Psoas muscle (tissue), 8 donors: ENCODE measurements around the gene ATP6V1G2. TPM values are rescaled to one million over a fixed set of nuclear protein-coding genes. Genes with fewer than 3 reads are reported as not detected.

Experiments
- ATAC-seq, 4 donors: fragments of 200-7000 bp; cut with Tn5 transposase; one replicate each; pipeline ENCODE4 v1.9.1; 2020; ENCODE audit warnings: moderate library complexity in 3 of 4, mild to moderate bottlenecking in 2 of 4
- DNase-seq, 2 donors: peaks; one replicate each; pipeline ENCODE4 v3.0.0-alpha.2; 2020
- H3K27ac ChIP-seq: fragments of 200-600 bp; one replicate; pipeline ENCODE4 v1.8.0; 2022
- H3K27me3 ChIP-seq, 3 donors: fragments of 200-600 bp in 1 of 3; one replicate each; pipeline versions ENCODE4 v1.6.1 to v1.8.0; 2013 to 2022; ENCODE audit warnings: low read length in 2 of 3, mild to moderate bottlenecking in 2 of 3, moderate library complexity in 1 of 3; ENCODE audit not compliant: insufficient read depth in 3 of 3
- H3K36me3 ChIP-seq, 2 donors: fragments of 200-600 bp in 1 of 2; one replicate each; pipeline versions ENCODE4 v1.6.1 to v1.8.0; 2013 to 2022; ENCODE audit warnings: low read depth in 1 of 2, mild to moderate bottlenecking in 1 of 2, moderate library complexity in 1 of 2; ENCODE audit not compliant: insufficient read depth in 1 of 2
- H3K4me1 ChIP-seq: fragments of 200-600 bp; one replicate; pipeline ENCODE4 v1.8.0; 2022
- H3K4me3 ChIP-seq: fragments of 200-600 bp; one replicate; pipeline ENCODE4 v1.8.0; 2022; ENCODE audit warnings: mild to moderate bottlenecking
- H3K9me3 ChIP-seq: fragments of 200-600 bp; one replicate; pipeline ENCODE4 v1.8.0; 2022
- WGBS, 3 donors: extraction: QIAGEN DNeasy Blood & Tissue Kit; methylation state at CpG; one replicate each; pipeline versions ENCODE4 v1.1.6 to v1.1.7; 2013; 5-methylcytosine and 5-hydroxymethylcytosine counted together
- intact Hi-C, 2 donors: fragments of 100-400 bp; cut with DNase I; formaldehyde crosslinking; loops; one replicate each; pipeline versions ENCODE4 v1.11.0 to v1.14.2; 2022
- polyA plus RNA-seq, 3 donors: library from polyadenylated mRNA; stranded (reverse); fragments of 200-250 nt; gene quantifications; one replicate each; pipeline ENCODE4 v1.2.3, GENCODE V29; 2013
- total RNA-seq, 4 donors: library from RNA; stranded (reverse); fragmentation: NEBNext Ultra II Directional in 2 of 4; extraction: Animal tissue kit (Norgen Biotek cat#: 25700) in 2 of 4; gene quantifications; one replicate each; pipeline versions ENCODE4 v1.2.1 to v1.2.4, GENCODE V29; 2021 to 2023
- TF ChIP-seq, protein P1 (sequence below): fragments of 200-600 bp; IDR thresholded peaks from one replicate; pipeline ENCODE4 v1.8.0; 2022; ENCODE audit warnings: antibody characterized with exemption
- donor health status: healthy with polysubstance abuse.
- donor health status: DM: no; HTN: no; CAD: no; lungs with moderate emphysema.
- donor health status: Bipolar disorder and iron deficiency.
- donor health status: healthy.
- donor health status: DM: yes; HTN: yes; CAD: no.
- donor health status: DM: no; HTN: no; CAD: no.
- donor health status: DM: no; HTN: no; CAD: no.
- donor health status: DM: yes; HTN: yes; CAD: no.

Gene ATP6V1G2
- total and polyA plus RNA-seq, 7 donors, result 0.66 to 4.7 (median 1.2) TPM

DNA sequence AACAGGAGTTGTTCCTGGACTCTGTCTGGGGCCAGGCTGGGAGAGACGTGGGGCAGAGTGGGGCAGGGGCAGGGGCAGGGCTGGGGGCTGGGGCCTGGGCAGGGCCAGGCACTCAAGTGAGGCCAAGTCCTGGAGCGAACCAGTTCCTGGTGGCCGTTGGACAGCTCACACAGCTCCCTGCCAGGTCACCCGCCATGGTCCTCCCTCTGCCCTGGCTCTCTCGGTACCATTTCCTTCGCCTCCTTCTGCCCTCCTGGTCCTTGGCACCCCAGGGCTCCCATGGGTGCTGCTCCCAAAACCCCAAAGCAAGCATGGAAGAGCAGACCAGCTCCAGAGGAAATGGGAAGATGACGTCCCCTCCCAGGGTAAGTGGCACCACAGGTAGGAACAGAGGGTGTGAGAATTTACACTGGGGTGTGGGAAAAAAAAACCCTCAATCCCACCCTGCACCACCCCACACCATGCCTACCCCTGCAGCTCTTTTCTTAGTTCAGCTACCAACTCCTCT, 17.5 kb downstream of the ATP6V1G2 start, which contains the start of gene MCCD1:
MCCD1 (plus strand) TSS at position 142 of the 508 bp plus-strand sequence; CDS start at position 195, 53 bp downstream.
- DNase-seq (no peak), ATAC-seq (peak; percentile 28 to 55 (median 40))
- H3K9me3 ChIP-seq, result no peaks in the 10 kb centered on the region

DNA sequence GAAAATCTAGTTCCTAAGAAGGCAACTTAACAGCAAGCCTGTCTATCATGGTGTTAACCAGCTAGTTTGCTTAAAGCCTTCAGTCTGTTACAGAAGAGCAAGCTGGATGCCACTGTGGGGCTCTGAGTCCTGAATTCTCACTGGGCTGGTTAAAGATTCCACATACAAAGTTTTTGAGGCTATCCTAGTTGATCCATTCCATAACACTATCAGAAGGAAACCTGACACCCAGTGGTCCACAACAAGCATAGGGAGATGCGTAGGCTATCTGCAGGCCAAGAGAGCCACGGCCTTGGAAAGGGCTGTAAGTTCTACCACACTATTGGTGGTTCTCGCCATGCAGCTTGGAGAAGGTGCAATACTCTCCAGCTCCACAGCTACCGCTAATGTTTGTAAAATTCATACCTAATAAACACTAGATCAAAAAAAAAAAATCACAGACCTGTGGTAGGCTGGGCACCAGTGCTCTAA, 18.1 kb downstream of the ATP6V1G2 start:
- Histone ChIP-seq H3K9me3 (no peaks in the 10 kb centered on the region), H3K36me3 (peaks cover 7 to 40% of the 10 kb centered on the region in 2 donors), H3K4me1 (no peaks in the 10 kb centered on the region), H3K27ac (no peak overlapping the region), H3K4me3 (no peak overlapping the region), H3K27me3 (no peaks in the 10 kb centered on the region)
- TF ChIP-seq, protein P1, sequence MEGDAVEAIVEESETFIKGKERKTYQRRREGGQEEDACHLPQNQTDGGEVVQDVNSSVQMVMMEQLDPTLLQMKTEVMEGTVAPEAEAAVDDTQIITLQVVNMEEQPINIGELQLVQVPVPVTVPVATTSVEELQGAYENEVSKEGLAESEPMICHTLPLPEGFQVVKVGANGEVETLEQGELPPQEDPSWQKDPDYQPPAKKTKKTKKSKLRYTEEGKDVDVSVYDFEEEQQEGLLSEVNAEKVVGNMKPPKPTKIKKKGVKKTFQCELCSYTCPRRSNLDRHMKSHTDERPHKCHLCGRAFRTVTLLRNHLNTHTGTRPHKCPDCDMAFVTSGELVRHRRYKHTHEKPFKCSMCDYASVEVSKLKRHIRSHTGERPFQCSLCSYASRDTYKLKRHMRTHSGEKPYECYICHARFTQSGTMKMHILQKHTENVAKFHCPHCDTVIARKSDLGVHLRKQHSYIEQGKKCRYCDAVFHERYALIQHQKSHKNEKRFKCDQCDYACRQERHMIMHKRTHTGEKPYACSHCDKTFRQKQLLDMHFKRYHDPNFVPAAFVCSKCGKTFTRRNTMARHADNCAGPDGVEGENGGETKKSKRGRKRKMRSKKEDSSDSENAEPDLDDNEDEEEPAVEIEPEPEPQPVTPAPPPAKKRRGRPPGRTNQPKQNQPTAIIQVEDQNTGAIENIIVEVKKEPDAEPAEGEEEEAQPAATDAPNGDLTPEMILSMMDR, result no peak
- ATAC-seq (peak; percentile 6 to 18 (median 13)), DNase-seq (no peak)
- WGBS, 3 donors, result 79 to 84% (median 84%) methylated on average over 4 of the region's 4 CpGs
- intact Hi-C loops, result no loop called here

More for the DNA sequence above, 17.5 kb downstream of the ATP6V1G2 start, which contains the start of gene MCCD1:
- intact Hi-C loops, result no loop called here
- H3K4me3 ChIP-seq, result no peak within 1 kb of the TSS
- WGBS, 3 donors, result 45 to 63% (median 61%) methylated on average over 5 to 7 of the region's 7 CpGs
- no peaks in the 10 kb centered on the region for H3K27me3 ChIP-seq
- H3K27ac ChIP-seq, result no peak within 1 kb of the TSS
- TF ChIP-seq, protein P1, result no peak
- H3K4me1 ChIP-seq, result no peaks in the 10 kb centered on the region
- H3K36me3 ChIP-seq, result peaks cover 10 to 45% of the 10 kb centered on the region in 2 donors

DNA sequence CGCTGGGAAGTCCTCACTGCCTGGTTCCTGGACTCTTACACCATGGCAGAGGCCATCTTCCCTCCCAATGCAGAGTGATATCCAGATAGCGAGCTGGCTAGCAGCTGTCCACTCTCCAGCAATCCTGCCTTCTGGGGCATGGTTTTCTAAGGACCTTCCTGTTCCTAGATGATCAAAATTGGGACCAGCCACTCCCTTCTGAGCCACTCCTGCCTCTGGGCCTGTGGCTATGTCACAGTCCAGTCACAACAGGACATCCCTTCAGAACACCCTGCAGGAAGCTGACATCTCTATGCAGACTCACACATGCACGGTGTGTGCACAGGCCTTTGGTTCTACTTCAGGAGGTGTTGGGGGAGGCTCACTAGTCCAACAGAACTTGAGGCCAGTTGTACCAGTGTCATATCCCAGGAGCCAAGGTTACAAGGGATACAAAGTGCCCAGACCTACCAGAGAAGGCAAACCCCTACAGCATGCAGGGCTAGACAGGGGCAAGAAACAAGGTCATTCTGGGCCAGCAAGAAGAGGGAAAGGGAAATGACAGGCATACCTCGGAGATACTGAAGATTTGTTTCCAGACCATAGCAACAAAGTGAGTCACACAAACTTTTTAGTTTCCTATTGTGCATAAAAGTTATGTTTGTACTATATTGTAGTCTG, 20.3 kb downstream of the ATP6V1G2 start:
- Histone ChIP-seq H3K4me3 (no peak overlapping the region), H3K36me3 (peaks cover 0 to 17% of the 10 kb centered on the region in 2 donors), H3K27me3 (no peaks in the 10 kb centered on the region), H3K27ac (no peak overlapping the region), H3K9me3 (no peaks in the 10 kb centered on the region), H3K4me1 (no peaks in the 10 kb centered on the region)
- ATAC-seq, result no peak
- intact Hi-C loops, result no loop called here
- WGBS, 3 donors, result 62 to 66% (median 66%) methylated on average over 4 of the region's 4 CpGs
- TF ChIP-seq, protein P1, result no peak
- DNase-seq, result no peak

DNA sequence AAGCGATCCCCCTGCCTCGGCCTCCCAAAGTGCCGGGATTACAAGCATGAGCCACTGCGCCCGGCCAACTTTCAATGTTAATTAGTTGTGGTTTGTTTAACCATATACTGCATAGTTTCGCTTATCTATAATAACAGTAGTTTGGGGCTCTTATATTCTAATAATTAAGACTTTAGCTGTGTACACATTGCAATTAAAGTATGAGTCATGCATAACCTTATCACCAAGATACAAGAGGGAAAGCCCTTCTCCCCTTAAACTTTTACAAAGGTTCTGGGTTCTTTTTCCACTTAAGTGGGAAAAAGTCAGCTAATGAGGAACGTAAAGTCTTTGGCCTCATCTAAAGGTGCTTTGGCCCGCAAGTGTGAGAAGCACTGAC, 20.9 kb downstream of the ATP6V1G2 start:
- no peaks in the 10 kb centered on the region for H3K9me3 ChIP-seq
- H3K4me1 ChIP-seq, result no peaks in the 10 kb centered on the region
- DNase-seq (no peak), ATAC-seq (no peak)
- no peak overlapping the region for H3K27ac ChIP-seq
- H3K4me3 ChIP-seq, result no peak overlapping the region
- WGBS, 3 donors, result 68 to 74% (median 72%) methylated on average over 8 of the region's 8 CpGs
- no peaks in the 10 kb centered on the region for H3K27me3 ChIP-seq
- intact Hi-C loops, result no loop called here
- TF ChIP-seq, protein P1, result no peak
- H3K36me3 ChIP-seq, result peaks cover 0 to 12% of the 10 kb centered on the region in 2 donors
